HepG2 (cell line): Measurements from ENCODE around the gene FAM181A. TPM values are rescaled to one million over a fixed set of nuclear protein-coding genes. Genes with fewer than 3 reads are reported as not detected.

Experiments used
- AHR ChIP-seq: IDR thresholded peaks from 2 replicates; pipeline ENCODE4 v1.6.1; 2018; ENCODE audit warnings: missing genetic modification reagents, missing compliant biosample characterization
- CBX1 ChIP-seq: IDR thresholded peaks from one replicate; pipeline ENCODE4 v1.6.1; 2016; ENCODE audit warnings: antibody characterized with exemption, low read depth
- E2F5 ChIP-seq: sonication (generic); formaldehyde crosslinking; conservative IDR thresholded peaks from 2 replicates; pipeline ENCODE4 v1.4.0; 2020; ENCODE audit warnings: missing genetic modification reagents
- FOXM1 ChIP-seq: sonication (generic); formaldehyde crosslinking; IDR thresholded peaks from 2 replicates; pipeline ENCODE4 v1.5.0; 2020; ENCODE audit warnings: missing genetic modification reagents
- GATAD1 ChIP-seq: IDR thresholded peaks from 2 replicates; pipeline ENCODE4 v1.6.1; 2016; ENCODE audit warnings: missing genetic modification reagents, missing compliant biosample characterization
- NPAS2 ChIP-seq: sonication (generic); formaldehyde crosslinking; IDR thresholded peaks from 2 replicates; pipeline ENCODE4 v1.8.0; 2022; ENCODE audit warnings: mild to moderate bottlenecking, missing genetic modification reagents, borderline replicate concordance
- POLR2A ChIP-seq, 2 experiments: IDR thresholded peaks; 2 replicates each; pipeline ENCODE4 v1.6.1; 2011; ENCODE audit warnings: low read depth in 2 of 2, low read length in 2 of 2, mild to moderate bottlenecking in 1 of 2, moderate library complexity in 1 of 2; ENCODE audit not compliant: insufficient read depth in 1 of 2
- RCOR2 ChIP-seq: IDR thresholded peaks from 2 replicates; pipeline ENCODE4 v1.6.1; 2016; ENCODE audit warnings: missing biosample characterization, missing genetic modification reagents
- TBL1XR1 ChIP-seq: fragments of 150-350 bp; IDR thresholded peaks from 2 replicates; pipeline ENCODE4 v1.6.1; 2014; ENCODE audit warnings: borderline replicate concordance, low read length; ENCODE audit not compliant: partially characterized antibody
- TIGD3 ChIP-seq: sonication (generic); formaldehyde crosslinking; IDR thresholded peaks from 2 replicates; pipeline ENCODE4 v1.5.1; 2020; ENCODE audit warnings: mild to moderate bottlenecking, missing genetic modification reagents, borderline replicate concordance
- TSC22D2 ChIP-seq: sonication (generic); formaldehyde crosslinking; IDR thresholded peaks from 2 replicates; pipeline ENCODE4 v1.5.1; 2020; ENCODE audit warnings: missing genetic modification reagents, mild to moderate bottlenecking, borderline replicate concordance
- ZMYM4 ChIP-seq: sonication (generic); formaldehyde crosslinking; IDR thresholded peaks from 2 replicates; pipeline ENCODE4 v1.8.1; 2023; ENCODE audit warnings: mild to moderate bottlenecking, missing genetic modification reagents
- ZNF207 ChIP-seq: fragments of 450-650 bp; IDR thresholded peaks from 2 replicates; pipeline ENCODE4 v1.6.1; 2016; ENCODE audit warnings: antibody characterized with exemption, borderline replicate concordance
- ZNF3 ChIP-seq: IDR thresholded peaks from 2 replicates; pipeline ENCODE4 v1.7.0; 2017; ENCODE audit warnings: inconsistent platforms
- ZNF547 ChIP-seq: sonication (generic); formaldehyde crosslinking; IDR thresholded peaks from 2 replicates; pipeline ENCODE4 v1.5.1; 2020; ENCODE audit warnings: mild to moderate bottlenecking, missing genetic modification reagents
- ZNF570 ChIP-seq: sonication (generic); formaldehyde crosslinking; IDR thresholded peaks from 2 replicates; pipeline ENCODE4 v1.4.0; 2020; ENCODE audit warnings: mild to moderate bottlenecking, missing genetic modification reagents, borderline replicate concordance
- ZNF639 ChIP-seq: conservative IDR thresholded peaks from 2 replicates; pipeline ENCODE4 v1.6.1; 2018; ENCODE audit warnings: missing genetic modification reagents
- ZNF672 ChIP-seq: sonication (generic); formaldehyde crosslinking; IDR thresholded peaks from 2 replicates; pipeline ENCODE4 v1.8.1; 2022; ENCODE audit warnings: missing genetic modification reagents
- polyA plus RNA-seq, 8 experiments: library from polyadenylated mRNA; depleted of rRNA in 3 of 8; stranded (reverse) in 7 of 8; unstranded in 1 of 8; fragments of >200 nt; fragmentation: Illumina TruSeq in 4 of 8; extraction: Trizol in 4 of 8; gene quantifications; 2 replicates each; pipeline versions ENCODE4 v1.2.1 to v1.2.3, GENCODE V29; 2011 to 2016; ENCODE audit warnings: low read depth in 4 of 8, missing spikeins in 1 of 8, mixed read lengths in 1 of 8; ENCODE audit not compliant: insufficient read depth in 1 of 8
- total RNA-seq, 5 experiments: library from RNA; depleted of rRNA; stranded (reverse); fragments of >200 nt; fragmentation: Illumina TruSeq; extraction: Trizol; gene quantifications; 2 replicates each; pipeline ENCODE4 v1.2.3, GENCODE V29; 2016; ENCODE audit warnings: low read depth in 1 of 5
- TF ChIP-seq, protein P1 (sequence below): sonication (generic); formaldehyde crosslinking; IDR thresholded peaks from 2 replicates; pipeline ENCODE4 v1.4.0; 2020; ENCODE audit warnings: mild to moderate bottlenecking, missing genetic modification reagents

Gene FAM181A
- total and polyA plus RNA-seq, 2 of the 13 experiments (the other 11 are each of a cell fraction or from before 2014, with no cell fraction given): 1.1 to 1.5 TPM

DNA sequence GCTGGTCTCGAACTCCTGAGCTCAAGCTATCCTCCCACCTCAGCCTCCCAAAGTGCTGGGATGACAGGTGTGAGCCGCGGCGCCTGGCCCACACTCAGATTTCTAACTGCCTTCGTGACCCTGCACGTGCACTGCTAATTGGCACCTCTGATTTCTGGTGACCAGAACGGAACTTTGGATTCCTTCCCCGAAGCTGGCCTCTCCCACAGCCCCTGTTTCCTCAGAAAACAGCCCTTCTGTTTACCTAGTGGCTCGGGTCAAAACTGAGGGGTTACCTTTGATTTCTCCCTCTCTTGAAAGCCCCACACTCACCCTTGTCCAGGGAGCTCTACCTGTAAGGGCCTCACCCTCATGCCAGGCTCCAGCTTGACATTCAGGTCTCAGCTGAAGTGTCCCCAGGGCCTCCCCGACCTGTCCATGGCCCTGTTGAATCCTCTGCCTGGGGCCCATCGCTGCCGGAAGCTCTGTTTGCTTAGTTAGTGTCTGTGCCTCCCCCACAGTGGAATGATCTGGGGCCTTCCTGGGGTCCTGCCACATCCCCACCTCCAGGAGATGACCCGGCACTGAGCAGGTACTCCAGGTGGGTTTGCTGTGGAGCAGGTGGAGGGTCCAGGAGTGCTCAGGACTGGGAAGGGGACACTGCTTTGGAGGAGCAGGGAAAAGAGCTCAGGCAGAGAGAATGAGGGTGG, 24.4 kb upstream of the FAM181A start (continued):
- TF ChIP-seq, protein P1, sequence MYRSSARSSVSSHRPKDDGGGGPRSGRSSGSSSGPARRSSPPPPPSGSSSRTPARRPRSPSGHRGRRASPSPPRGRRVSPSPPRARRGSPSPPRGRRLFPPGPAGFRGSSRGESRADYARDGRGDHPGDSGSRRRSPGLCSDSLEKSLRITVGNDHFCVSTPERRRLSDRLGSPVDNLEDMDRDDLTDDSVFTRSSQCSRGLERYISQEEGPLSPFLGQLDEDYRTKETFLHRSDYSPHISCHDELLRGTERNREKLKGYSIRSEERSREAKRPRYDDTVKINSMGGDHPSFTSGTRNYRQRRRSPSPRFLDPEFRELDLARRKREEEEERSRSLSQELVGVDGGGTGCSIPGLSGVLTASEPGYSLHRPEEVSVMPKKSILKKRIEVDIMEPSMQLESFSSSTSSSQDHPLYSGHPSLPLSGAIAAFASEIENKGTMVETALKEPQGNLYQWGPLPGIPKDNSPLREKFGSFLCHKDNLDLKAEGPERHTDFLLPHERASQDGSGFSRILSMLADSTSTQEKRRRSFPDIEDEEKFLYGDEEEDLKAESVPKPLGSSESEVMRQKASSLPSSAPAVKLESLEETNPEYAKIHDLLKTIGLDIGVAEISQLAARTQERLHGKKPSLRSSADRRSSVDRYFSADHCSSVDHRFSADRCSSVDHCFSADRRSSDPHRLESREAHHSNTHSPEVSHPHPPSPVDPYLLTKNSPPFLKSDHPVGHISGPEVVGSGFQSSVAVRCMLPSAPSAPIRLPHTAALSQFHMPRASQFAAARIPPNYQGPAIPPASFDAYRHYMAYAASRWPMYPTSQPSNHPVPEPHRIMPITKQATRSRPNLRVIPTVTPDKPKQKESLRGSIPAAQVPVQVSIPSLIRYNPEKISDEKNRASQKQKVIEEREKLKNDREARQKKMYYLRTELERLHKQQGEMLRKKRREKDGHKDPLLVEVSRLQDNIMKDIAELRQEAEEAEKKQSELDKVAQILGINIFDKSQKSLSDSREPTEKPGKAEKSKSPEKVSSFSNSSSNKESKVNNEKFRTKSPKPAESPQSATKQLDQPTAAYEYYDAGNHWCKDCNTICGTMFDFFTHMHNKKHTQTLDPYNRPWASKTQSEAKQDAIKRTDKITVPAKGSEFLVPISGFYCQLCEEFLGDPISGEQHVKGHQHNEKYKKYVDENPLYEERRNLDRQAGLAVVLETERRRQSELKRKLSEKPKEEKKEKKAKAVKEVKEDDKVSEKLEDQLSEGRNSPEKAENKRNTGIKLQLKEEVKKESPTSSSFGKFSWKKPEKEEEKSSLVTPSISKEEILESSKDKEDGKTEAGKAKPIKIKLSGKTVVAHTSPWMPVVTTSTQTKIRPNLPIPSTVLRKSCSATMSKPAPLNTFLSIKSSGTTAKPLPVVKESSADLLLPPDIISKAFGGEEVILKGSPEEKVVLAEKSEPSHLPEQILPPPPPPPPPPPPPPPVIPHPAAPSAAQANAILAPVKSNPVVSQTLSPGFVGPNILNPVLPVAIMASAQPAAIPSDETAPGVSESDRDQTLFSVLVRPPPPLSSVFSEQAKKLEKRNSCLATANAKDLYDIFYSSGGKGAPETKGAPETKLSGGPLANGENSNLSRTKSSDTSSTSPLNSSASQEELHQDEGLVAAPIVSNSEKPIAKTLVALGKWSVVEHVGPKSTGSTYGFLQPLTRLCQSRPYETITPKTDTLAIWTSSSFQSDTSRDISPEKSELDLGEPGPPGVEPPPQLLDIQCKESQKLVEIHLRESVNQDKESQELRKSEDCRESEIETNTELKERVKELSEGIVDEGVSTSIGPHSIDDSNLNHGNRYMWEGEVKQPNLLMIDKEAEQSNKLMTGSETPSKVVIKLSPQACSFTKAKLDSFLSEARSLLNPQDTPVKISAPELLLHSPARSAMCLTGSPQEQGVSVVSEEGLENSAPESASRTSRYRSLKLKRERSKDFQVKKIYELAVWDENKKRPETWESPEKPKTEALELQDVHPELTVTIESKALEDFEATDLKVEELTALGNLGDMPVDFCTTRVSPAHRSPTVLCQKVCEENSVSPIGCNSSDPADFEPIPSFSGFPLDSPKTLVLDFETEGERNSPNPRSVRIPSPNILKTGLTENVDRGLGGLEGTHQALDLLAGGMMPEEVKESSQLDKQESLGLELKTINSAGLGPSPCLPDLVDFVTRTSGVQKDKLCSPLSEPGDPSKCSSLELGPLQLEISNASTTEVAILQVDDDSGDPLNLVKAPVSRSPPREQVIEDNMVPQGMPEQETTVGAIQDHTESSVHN (CRISPR knock-in tag): no peak
- TF ChIP-seq TSC22D2 (CRISPR knock-in tag) (0 out of 2 replicates have a peak, but pooled peaks have one; percentile 7), ZMYM4 (peak; percentile 77), ZNF547 (CRISPR knock-in tag) (no peak), GATAD1 (CRISPR knock-in tag) (no peak; the same call in 1 of the 2 replicates), ZNF639 (CRISPR knock-in tag) (no peak), AHR (no peak), TIGD3 (CRISPR knock-in tag) (no peak), ZNF672 (CRISPR knock-in tag) (no peak), TBL1XR1 (no peak), E2F5 (CRISPR knock-in tag) (no peak), NPAS2 (no peak), CBX1 (peak; percentile 56), ZNF570 (no peak), ZNF3 (0 out of 2 replicates have a peak, but pooled peaks have one; percentile 26), ZNF207 (no peak), FOXM1 (CRISPR knock-in tag) (no peak), RCOR2 (CRISPR knock-in tag) (peak; percentile 69; the same call in 1 of the 2 replicates), POLR2A (IDR thresholded peaks at IDR 0.05; ENCODE audit: insufficient read depth in 1 of 2, low read depth in 2 of 2, low read length in 2 of 2) (no peak)
